H1 (cell line): ENCODE results near the gene PBX1. TPM values are rescaled to one million over a fixed set of nuclear protein-coding genes. Genes with fewer than 3 reads are reported as not detected.

ENCODE experiments used
- CTCF ChIA-PET: fragments of 300-600 bp; sonication (Branson Sonifier 250); formaldehyde crosslinking; loops from one replicate; lab custom pipeline; 2021; ENCODE audit not compliant: partially characterized antibody; lab: Charles Lee
- POLR2A ChIA-PET: fragments of 300-600 bp; sonication (Branson Sonifier 250); formaldehyde crosslinking; loops from one replicate; lab custom pipeline; 2021; ENCODE audit warnings: inconsistent platforms; ENCODE audit not compliant: partially characterized antibody; lab: Charles Lee
- DNase-seq, 2 experiments: peaks; one replicate each; pipeline versions ENCODE4 v3.0.0 to v3.0.0-alpha.2; 2010 to 2022; ENCODE audit warnings: low spot score in 2 of 2, low read depth in 1 of 2, mixed read lengths in 1 of 2
- FAIRE-seq: peaks from 2 replicates; lab custom pipeline; 2011; peaks lifted over from hg19 to GRCh38; lab: Jason Lieb, UNC
- H2AFZ ChIP-seq: 2 replicates; pipeline ENCODE4 v1.8.1; 2012; ENCODE audit warnings: low read length, inconsistent platforms
- H2AK5ac ChIP-seq: 2 replicates; pipeline ENCODE4 v1.6.1; 2013; ENCODE audit warnings: low read depth, low read length
- H2BK120ac ChIP-seq: replicated peaks from 2 replicates; pipeline ENCODE3; 2013; ENCODE audit warnings: low read depth, low read length, inconsistent platforms
- H2BK12ac ChIP-seq: 2 replicates; pipeline ENCODE4 v1.6.1; 2013; ENCODE audit warnings: low read depth, low read length
- H2BK15ac ChIP-seq: 2 replicates; pipeline ENCODE4 v1.6.1; 2013; ENCODE audit warnings: low read length
- H2BK20ac ChIP-seq: 2 replicates; pipeline ENCODE4 v1.6.1; 2013; ENCODE audit warnings: low read length
- H2BK5ac ChIP-seq: 2 replicates; pipeline ENCODE4 v1.6.1; 2013; ENCODE audit warnings: low read depth, low read length
- H3K14ac ChIP-seq: 2 replicates; pipeline ENCODE4 v1.6.1; 2013; ENCODE audit warnings: inconsistent platforms; ENCODE audit not compliant: insufficient read length
- H3K18ac ChIP-seq: 2 replicates; pipeline ENCODE4 v1.6.1; 2013; ENCODE audit warnings: low read length; ENCODE audit errors: extremely low read depth
- H3K23ac ChIP-seq: 2 replicates; pipeline ENCODE4 v1.6.1; 2013; ENCODE audit warnings: inconsistent platforms; ENCODE audit not compliant: insufficient read length
- H3K23me2 ChIP-seq: 2 replicates; pipeline ENCODE4 v1.6.1; 2013; ENCODE audit warnings: low read depth, low read length
- H3K27ac ChIP-seq: 2 replicates; pipeline ENCODE4 v1.6.1; 2011; ENCODE audit warnings: low read depth, low read length, inconsistent platforms
- H3K27me3 ChIP-seq, 4 experiments: replicated peaks in 1 of 4; 1 replicate in 1 of 4; 2 replicates in 3 of 4; pipeline versions ENCODE4 v1.6.1 to v1.8.1; 2011 to 2013; ENCODE audit warnings: low read length in 3 of 4, mild to moderate bottlenecking in 3 of 4, inconsistent platforms in 2 of 4, mixed read lengths in 2 of 4, moderate library complexity in 1 of 4; ENCODE audit not compliant: control insufficient read depth in 3 of 4, insufficient read depth in 3 of 4; ENCODE audit errors: extremely low read depth in 1 of 4
- H3K36me3 ChIP-seq, 4 experiments: 2 replicates each; pipeline versions ENCODE4 v1.6.1 to v1.8.1; 2011 to 2013; ENCODE audit warnings: mild to moderate bottlenecking in 4 of 4, low read length in 3 of 4, moderate library complexity in 2 of 4, control low read depth in 1 of 4, inconsistent platforms in 1 of 4; ENCODE audit not compliant: insufficient read depth in 4 of 4, control insufficient read depth in 2 of 4
- H3K4ac ChIP-seq: replicated peaks from 2 replicates; pipeline ENCODE3; 2013; ENCODE audit warnings: low read length, low read depth, mixed read lengths, inconsistent platforms; ENCODE audit not compliant: insufficient read length
- H3K4me1 ChIP-seq, 4 experiments: replicated peaks in 1 of 4; 1 replicate in 1 of 4; 2 replicates in 3 of 4; pipeline versions ENCODE4 v1.6.1 to v1.8.1; 2011 to 2013; ENCODE audit warnings: low read length in 3 of 4, inconsistent platforms in 2 of 4, mixed read lengths in 1 of 4; ENCODE audit not compliant: insufficient read depth in 4 of 4, control insufficient read depth in 3 of 4
- H3K4me2 ChIP-seq, 2 experiments: 2 replicates each; pipeline versions ENCODE4 v1.6.1 to v1.8.1; 2011 to 2013; ENCODE audit warnings: low read depth in 2 of 2, low read length in 2 of 2, control low read depth in 1 of 2, inconsistent platforms in 1 of 2, mild to moderate bottlenecking in 1 of 2; ENCODE audit not compliant: insufficient read depth in 1 of 2
- H3K4me3 ChIP-seq, 4 experiments: fragments of 200-600, 300-600 bp in 1 of 4; sonication (generic), shearing (Covaris generic), sonication (Bioruptor Twin) in 1 of 4; 2 replicates each; pipeline versions ENCODE4 v1.5.1 to v1.8.1; 2011 to 2016; ENCODE audit warnings: low read length in 4 of 4, low read depth in 3 of 4, control low read depth in 2 of 4, inconsistent platforms in 2 of 4, mild to moderate bottlenecking in 2 of 4, mixed read lengths in 1 of 4, moderate library complexity in 1 of 4; ENCODE audit not compliant: insufficient read depth in 2 of 4; ENCODE audit errors: extremely low read depth in 1 of 4
- H3K56ac ChIP-seq: replicated peaks from 2 replicates; pipeline ENCODE3; 2013; ENCODE audit warnings: low read depth, mild to moderate bottlenecking, mixed read lengths, low read length, inconsistent platforms; ENCODE audit not compliant: insufficient read length
- H3K79me1 ChIP-seq: 2 replicates; pipeline ENCODE4 v1.6.1; 2013; ENCODE audit warnings: low read depth, low read length, control low read depth
- H3K79me2 ChIP-seq, 2 experiments: 2 replicates each; pipeline versions ENCODE4 v1.6.1 to v1.8.1; 2012 to 2013; ENCODE audit warnings: low read length in 2 of 2, mild to moderate bottlenecking in 2 of 2, inconsistent platforms in 1 of 2; ENCODE audit not compliant: insufficient read depth in 2 of 2, control insufficient read depth in 1 of 2
- H3K9ac ChIP-seq, 4 experiments: replicated peaks in 1 of 4; 1 replicate in 1 of 4; 2 replicates in 3 of 4; pipeline versions ENCODE4 v1.6.1 to v1.8.1; 2011 to 2013; ENCODE audit warnings: low read depth in 3 of 4, low read length in 3 of 4, control low read depth in 2 of 4, mild to moderate bottlenecking in 2 of 4, moderate library complexity in 2 of 4, inconsistent platforms in 1 of 4; ENCODE audit errors: extremely low read depth in 1 of 4
- H3K9me3 ChIP-seq, 2 experiments: 2 replicates each; pipeline versions ENCODE4 v1.6.1 to v1.8.1; 2012 to 2013; ENCODE audit warnings: mild to moderate bottlenecking in 2 of 2, moderate library complexity in 2 of 2, control low read depth in 1 of 2, inconsistent platforms in 1 of 2, low read depth in 1 of 2, low read length in 1 of 2, mixed read lengths in 1 of 2; ENCODE audit not compliant: insufficient read depth in 2 of 2
- H4K20me1 ChIP-seq, 2 experiments: replicated peaks in 1 of 2; 2 replicates each; pipeline versions ENCODE3 to v1.8.1; 2011 to 2013; ENCODE audit warnings: inconsistent platforms in 2 of 2, low read length in 2 of 2, mild to moderate bottlenecking in 1 of 2; ENCODE audit not compliant: insufficient read depth in 2 of 2, control insufficient read depth in 1 of 2
- H4K5ac ChIP-seq: 2 replicates; pipeline ENCODE4 v1.6.1; 2013; ENCODE audit warnings: low read length, low read depth, mixed read lengths, inconsistent platforms; ENCODE audit not compliant: insufficient read length
- H4K8ac ChIP-seq: 2 replicates; pipeline ENCODE4 v1.8.0; 2013; ENCODE audit warnings: mild to moderate bottlenecking, moderate library complexity, low read length, inconsistent platforms; ENCODE audit not compliant: insufficient read depth; ENCODE audit errors: extremely low read depth
- H4K91ac ChIP-seq: replicated peaks from 2 replicates; pipeline ENCODE3; 2013; ENCODE audit warnings: low read length, mixed read lengths, inconsistent platforms; ENCODE audit not compliant: insufficient read length
- BRCA1 ChIP-seq: IDR thresholded peaks from 2 replicates; pipeline ENCODE4 v1.6.1; 2012; ENCODE audit warnings: low read depth, low read length, improper control_type of control experiment
- CHD1 ChIP-seq: IDR thresholded peaks from 2 replicates; pipeline ENCODE4 v1.6.1; 2012; ENCODE audit warnings: low read depth, low read length, improper control_type of control experiment
- CHD2 ChIP-seq: IDR thresholded peaks from 2 replicates; pipeline ENCODE4 v1.6.1; 2012; ENCODE audit warnings: low read length, improper control_type of control experiment
- EGR1 ChIP-seq: IDR thresholded peaks from 2 replicates; pipeline ENCODE4 v1.6.1; 2011; ENCODE audit warnings: low read depth, low read length, borderline replicate concordance
- EP300 ChIP-seq, 2 experiments: IDR thresholded peaks; 1 replicate in 1 of 2; 2 replicates in 1 of 2; pipeline ENCODE4 v1.6.1; 2011 to 2012; ENCODE audit warnings: low read depth in 2 of 2, low read length in 2 of 2, mild to moderate bottlenecking in 2 of 2, borderline replicate concordance in 1 of 2, inconsistent platforms in 1 of 2, moderate library complexity in 1 of 2
- KDM1A ChIP-seq: fragments of 200-600, 300-600 bp; sonication (generic); IDR thresholded peaks from 2 replicates; pipeline ENCODE4 v1.7.1; 2016; ENCODE audit warnings: mild to moderate bottlenecking, low read length, borderline replicate concordance
- SIN3A ChIP-seq, 2 experiments: IDR thresholded peaks in 1 of 2; conservative IDR thresholded peaks in 1 of 2; 2 replicates each; pipeline ENCODE4 v1.6.1; 2011 to 2012; ENCODE audit warnings: low read length in 2 of 2, improper control_type of control experiment in 1 of 2, low read depth in 1 of 2, mild to moderate bottlenecking in 1 of 2
- SIRT6 ChIP-seq: IDR thresholded peaks from one replicate; pipeline ENCODE4 v1.7.1; 2012; ENCODE audit warnings: low read length, inconsistent platforms
- SP4 ChIP-seq: IDR thresholded peaks from 2 replicates; pipeline ENCODE4 v1.6.1; 2012; ENCODE audit warnings: low read length, inconsistent platforms
- WGBS, 2 experiments: shearing (Covaris generic) in 1 of 2; methylation state at CpG; one replicate each; pipeline versions ENCODE4 v1.1.6 to v1.1.7; 2013 to 2015; ENCODE audit warnings: low lambda C conversion rate in 2 of 2, mixed read lengths in 2 of 2, inconsistent platforms in 1 of 2, low coverage in 1 of 2, missing lambda C conversion rate in 1 of 2; ENCODE audit not compliant: insufficient replicate concordance in 2 of 2, insufficient coverage in 1 of 2, insufficient read length in 1 of 2; ENCODE audit errors: extremely low coverage in 1 of 2, missing lambda C conversion rate in 1 of 2; 5-methylcytosine and 5-hydroxymethylcytosine counted together
- polyA plus RNA-seq, 7 experiments: library from polyadenylated mRNA; depleted of rRNA in 3 of 7; stranded (reverse) in 5 of 7; unstranded in 2 of 7; fragments of >200 nt in 5 of 7; fragments of 200-250 nt in 2 of 7; gene quantifications; 1 replicate in 5 of 7; 2 replicates in 1 of 7; 4 replicates in 1 of 7; pipeline versions ENCODE4 v1.2.1 to v1.2.3, GENCODE V29; 2011 to 2013; ENCODE audit warnings: missing spikeins in 2 of 7, mixed read lengths in 2 of 7
- total RNA-seq: library from RNA; stranded (reverse); fragmentation: NEBNext Ultra II Directional; extraction: Animal tissue kit (Norgen Biotek cat#: 25700); gene quantifications from 2 replicates; pipeline ENCODE4 v1.2.1, GENCODE V29; 2021
- TF ChIP-seq, protein P1 (sequence below): IDR thresholded peaks from 2 replicates; pipeline ENCODE4 v1.6.1; 2011; ENCODE audit warnings: low read length, improper control_type of control experiment

The PBX1 gene
- total and polyA plus RNA-seq, 2 of the 8 experiments (the other 6 are each of a cell fraction or from before 2014, with no cell fraction given), result 87.4 to 124 TPM

DNA sequence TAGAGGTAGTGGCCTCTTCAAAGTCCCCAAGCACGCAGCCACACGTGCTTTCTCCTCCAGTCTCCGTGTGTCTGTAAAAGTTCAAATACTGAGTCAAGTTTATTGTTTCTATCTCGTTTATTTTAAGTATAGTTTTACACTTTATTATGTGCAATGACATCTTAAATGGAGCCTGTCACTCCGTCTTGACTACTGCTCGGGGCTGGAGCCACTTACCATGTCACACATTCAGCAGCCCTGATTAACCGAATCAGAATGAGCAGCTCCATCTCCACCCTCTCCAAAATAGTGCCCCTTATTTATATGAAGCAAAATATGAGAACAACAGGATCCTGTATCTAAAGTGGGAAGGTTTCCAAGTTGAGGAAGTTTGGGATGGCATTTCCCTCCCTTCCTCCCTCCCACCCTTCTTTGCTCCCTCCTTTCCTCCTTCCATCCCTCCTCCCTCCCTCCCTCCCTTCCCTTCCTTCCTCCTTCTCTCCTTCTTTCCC, 201.0 kb downstream of the PBX1 start:
- Histone ChIP-seq H3K4me1 (peaks cover 0 to 11% (median 7%) of the 10 kb centered on the region in 4 experiments; a peak in 5 of 7 replicates), H3K4me2 (no peak overlapping the region), H3K4ac (no peak overlapping the region), H3K23me2 (no peaks in the 10 kb centered on the region), H2BK20ac (no peak overlapping the region), H3K9me3 (no peaks in the 10 kb centered on the region), H3K27ac (0 out of 2 replicates have a peak overlapping the region, but pooled peaks have one; percentile 23), H4K8ac (no peak overlapping the region), H2AFZ (no peak overlapping the region), H2BK12ac (no peak overlapping the region), H3K23ac (no peak overlapping the region), H3K27me3 (no peaks in the 10 kb centered on the region), H3K56ac (no peak overlapping the region), H2BK5ac (no peak overlapping the region), H4K91ac (no peak overlapping the region), H3K4me3 (no peak overlapping the region), H4K5ac (no peak overlapping the region), H2BK120ac (no peak overlapping the region), H3K36me3 (no peaks in the 10 kb centered on the region), H3K79me2 (peaks cover 0 to 82% of the 10 kb centered on the region in 2 experiments; a peak in 2 of 4 replicates), H2AK5ac (no peak overlapping the region), H4K20me1 (peaks cover 0 to 3% of the 10 kb centered on the region in 2 experiments), H3K9ac (no peak overlapping the region), H3K79me1 (peaks cover 12% of the 10 kb centered on the region), H3K18ac (no peak overlapping the region), H2BK15ac (no peak overlapping the region), H3K14ac (no peak overlapping the region)
- WGBS, 2 experiments, result 83% methylated on average over 7 of the region's 7 CpGs; no CpG with 5 or more reads in 1 of the 2 experiments
- TF ChIP-seq CHD1, result no peak
- TF ChIP-seq BRCA1, result no peak
- TF ChIP-seq SP4, result no peak
- no peak for TF ChIP-seq SIN3A (conservative IDR thresholded peaks at IDR 0.05 in 1 of 2, IDR thresholded peaks at IDR 0.05 in 1 of 2; ENCODE audit: low read depth in 1 of 2, low read length in 2 of 2)
- no peak for TF ChIP-seq EP300 (IDR thresholded peaks at IDR 0.05; ENCODE audit: borderline replicate concordance in 1 of 2, low read depth in 2 of 2, low read length in 2 of 2)
- TF ChIP-seq, protein P1, sequence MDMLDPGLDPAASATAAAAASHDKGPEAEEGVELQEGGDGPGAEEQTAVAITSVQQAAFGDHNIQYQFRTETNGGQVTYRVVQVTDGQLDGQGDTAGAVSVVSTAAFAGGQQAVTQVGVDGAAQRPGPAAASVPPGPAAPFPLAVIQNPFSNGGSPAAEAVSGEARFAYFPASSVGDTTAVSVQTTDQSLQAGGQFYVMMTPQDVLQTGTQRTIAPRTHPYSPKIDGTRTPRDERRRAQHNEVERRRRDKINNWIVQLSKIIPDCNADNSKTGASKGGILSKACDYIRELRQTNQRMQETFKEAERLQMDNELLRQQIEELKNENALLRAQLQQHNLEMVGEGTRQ, result no peak
- no peak for TF ChIP-seq SIRT6
- TF ChIP-seq CHD2, result no peak
- no peak for TF ChIP-seq EGR1
- no peak for TF ChIP-seq KDM1A
- FAIRE-seq (no peak), DNase-seq (no peak)
- ChIA-PET CTCF (interaction anchor here (0.7 to 1.5 kb wide), 5 partner anchors 11 to 313 kb away, joined by 3 to 6 read pairs (median 3); no protein-coding TSS in a partner anchor), POLR2A (no interaction called here)
